ENCODE data around the gene C19orf85.

C19orf85 gene

GRCh38 chr19:55489711-55490477, 25.3 kb upstream of the C19orf85 start:
- DNase-seq: no peak

GRCh38 chr19:55488986-55489710, 24.6 kb upstream of the C19orf85 start:
- DNase-seq: no peak

GRCh38 chr19:55487924-55488687, 23.6 kb upstream of the C19orf85 start, which contains the start of gene SSC5D:
Gene SSC5D (plus strand): TSS chr19:55488436. CDS start chr19:55488590, 154 bp downstream.
- peak in 20 of 58 donors; percentile 9 to 51 (median 30) for DNase-seq

GRCh38 chr19:55486971-55487923, 22.7 kb upstream of the C19orf85 start:
- DNase-seq: peak in 7 of 58 donors; percentile 5 to 53 (median 31)

GRCh38 chr19:55486043-55486970, 21.8 kb upstream of the C19orf85 start:
- DNase-seq: no peak

- DNase-seq: peak in 1 of 58 donors; percentile 28
These were observed 21.0 kb upstream of the C19orf85 start for GRCh38 chr19:55485439-55486011.

GRCh38 chr19:55484593-55485438, 20.3 kb upstream of the C19orf85 start, which contains the start of gene NAT14:
Gene NAT14 (plus strand): TSS chr19:55485188. CDS start chr19:55485709, 521 bp downstream.
- DNase-seq: peak in 50 of 58 donors; percentile 17 to 80 (median 44)

- DNase-seq: no peak
These were observed 19.4 kb upstream of the C19orf85 start for GRCh38 chr19:55483706-55484592.

- DNase-seq: no peak
These were observed 18.6 kb upstream of the C19orf85 start for GRCh38 chr19:55482967-55483705.

GRCh38 chr19:55482156-55482961, 17.8 kb upstream of the C19orf85 start:
- DNase-seq: no peak

- no peak for DNase-seq
These were observed 17.2 kb upstream of the C19orf85 start for GRCh38 chr19:55481794-55482155.

GRCh38 chr19:55481148-55481793, 16.7 kb upstream of the C19orf85 start:
- DNase-seq: no peak

GRCh38 chr19:55479451-55480230, 15.1 kb upstream of the C19orf85 start:
- DNase-seq: no peak

GRCh38 chr19:55479045-55479444, 14.5 kb upstream of the C19orf85 start:
- no peak for DNase-seq

All from anterior cingulate cortex (tissue), 58 donors.